Muscle of leg (tissue), 11 donors: Measurements from ENCODE around the gene GPC6. TPM values are rescaled to one million over a fixed set of nuclear protein-coding genes. Genes with fewer than 3 reads are reported as not detected.

ENCODE experiments used
- DNase-seq: peaks from one replicate; pipeline ENCODE4 v3.0.0; 2013
- H3K27ac ChIP-seq: one replicate; pipeline ENCODE4 v1.5.1; 2013; ENCODE audit warnings: mild to moderate bottlenecking, low read length, control low read depth
- H3K27me3 ChIP-seq: one replicate; pipeline ENCODE4 v1.6.1; 2013; ENCODE audit warnings: low read length; ENCODE audit not compliant: control insufficient read depth, insufficient read depth
- H3K36me3 ChIP-seq: one replicate; pipeline ENCODE4 v1.6.1; 2013; ENCODE audit warnings: low read length; ENCODE audit not compliant: control insufficient read depth, insufficient read depth
- H3K4me1 ChIP-seq: one replicate; pipeline ENCODE4 v1.6.1; 2013; ENCODE audit warnings: low read length; ENCODE audit not compliant: control insufficient read depth, insufficient read depth
- H3K4me3 ChIP-seq: one replicate; pipeline ENCODE4 v1.5.1; 2013; ENCODE audit warnings: low read length, control low read depth
- H3K9me3 ChIP-seq: replicated peaks from 2 replicates; pipeline ENCODE4 v1.6.1; 2013; ENCODE audit warnings: low read depth, low read length; ENCODE audit not compliant: control insufficient read depth
- WGBS: methylation state at CpG from one replicate; pipeline ENCODE4 v1.1.5; 2013; ENCODE audit warnings: missing lambda C conversion rate; ENCODE audit not compliant: insufficient coverage; 5-methylcytosine and 5-hydroxymethylcytosine counted together
- polyA plus RNA-seq, 8 donors: library from polyadenylated mRNA; unstranded; fragments of 120-200 nt; gene quantifications; one replicate each; pipeline versions ENCODE4 v1.2.1 to v1.2.3, GENCODE V29; 2013; ENCODE audit warnings: inconsistent platforms in 1 of 8, low replicate concordance in 1 of 8; ENCODE audit not compliant: insufficient read length in 8 of 8, insufficient read depth in 1 of 8
- total RNA-seq: library from RNA; stranded (reverse); fragments of 120-200 nt; gene quantifications from one replicate; pipeline ENCODE4 v1.2.4, GENCODE V29; 2013

The GPC6 gene
- total and polyA plus RNA-seq, 9 donors: 5.6 to 20.0 (median 9.9) TPM

DNA sequence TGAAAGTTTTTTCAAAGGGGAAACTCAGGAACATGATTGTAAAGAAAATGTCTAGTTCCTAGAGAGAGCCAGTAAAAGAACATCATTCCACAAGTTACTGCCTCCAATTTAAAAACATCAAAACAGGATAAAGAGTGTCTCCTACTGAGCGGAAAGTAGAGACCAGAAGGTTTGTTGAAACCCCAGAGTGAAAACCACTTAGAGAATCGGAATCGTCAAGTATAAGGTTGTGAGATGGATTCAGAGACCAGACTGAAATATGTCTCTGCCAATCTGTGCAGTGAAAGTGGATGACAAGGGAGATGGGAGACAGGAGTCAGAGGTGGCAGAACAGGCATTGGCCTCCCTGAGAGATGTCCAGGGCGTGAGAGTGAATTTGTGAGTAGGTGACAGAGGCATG, 133.4 kb downstream of the GPC6 start:
- 84% methylated on average over 4 of the region's 4 CpGs for WGBS
- Histone ChIP-seq H3K27ac (no peak overlapping the region), H3K36me3 (no peaks in the 10 kb centered on the region), H3K4me3 (no peak overlapping the region), H3K27me3 (no peaks in the 10 kb centered on the region), H3K4me1 (no peaks in the 10 kb centered on the region), H3K9me3 (no peaks in the 10 kb centered on the region)
- no peak for DNase-seq

DNA sequence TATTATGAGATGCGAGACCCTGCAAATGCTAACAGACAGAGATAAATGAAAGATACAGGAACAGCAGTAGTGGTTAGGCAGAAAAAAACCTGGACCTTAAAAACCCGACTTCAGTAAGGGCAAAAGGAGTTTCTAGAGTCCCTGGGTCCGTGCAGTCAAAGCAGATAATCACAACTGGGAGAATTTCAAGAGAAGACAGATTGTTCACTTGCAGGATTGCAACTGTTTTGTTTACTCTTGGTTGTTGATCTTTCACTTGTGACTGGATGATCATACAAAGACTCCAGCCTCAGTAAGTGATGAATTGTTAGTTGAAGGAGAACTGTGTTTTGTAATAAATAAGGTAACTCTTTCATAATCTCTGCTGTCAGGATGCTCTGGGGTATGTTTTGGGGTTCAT, 135.1 kb downstream of the GPC6 start:
- H3K4me3 ChIP-seq: no peak overlapping the region
- WGBS: 47% methylated on average over 2 of the region's 3 CpGs

DNA sequence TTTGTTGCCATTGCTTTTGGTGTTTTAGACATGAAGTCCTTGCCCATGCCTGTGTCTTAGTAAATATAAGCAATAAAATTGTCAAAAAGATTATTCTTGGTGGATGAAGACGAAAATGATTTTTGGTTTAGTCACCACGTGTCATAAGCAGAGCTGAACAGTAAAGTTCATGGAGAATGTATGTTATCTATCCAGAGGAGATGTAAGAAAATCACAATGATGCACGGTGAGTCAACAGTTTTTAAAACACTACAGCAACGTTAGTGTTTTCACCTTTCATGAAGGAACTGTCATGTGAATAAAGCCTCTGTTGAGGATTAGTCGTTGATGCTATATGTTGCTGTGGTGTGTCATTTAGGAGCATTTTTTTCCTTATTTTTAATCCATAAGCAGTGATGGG, 137.6 kb downstream of the GPC6 start:
- Histone ChIP-seq H3K36me3 (no peaks in the 10 kb centered on the region), H3K9me3 (no peaks in the 10 kb centered on the region), H3K27me3 (no peaks in the 10 kb centered on the region), H3K4me1 (no peaks in the 10 kb centered on the region), H3K4me3 (no peak overlapping the region), H3K27ac (no peak overlapping the region)
- DNase-seq: no peak
- WGBS: 93% methylated on average over 3 of the region's 5 CpGs

More for the DNA sequence above, 135.1 kb downstream of the GPC6 start:
- Histone ChIP-seq H3K9me3 (no peaks in the 10 kb centered on the region), H3K4me1 (no peaks in the 10 kb centered on the region), H3K36me3 (no peaks in the 10 kb centered on the region), H3K27ac (no peak overlapping the region), H3K27me3 (no peaks in the 10 kb centered on the region)
- DNase-seq: no peak

DNA sequence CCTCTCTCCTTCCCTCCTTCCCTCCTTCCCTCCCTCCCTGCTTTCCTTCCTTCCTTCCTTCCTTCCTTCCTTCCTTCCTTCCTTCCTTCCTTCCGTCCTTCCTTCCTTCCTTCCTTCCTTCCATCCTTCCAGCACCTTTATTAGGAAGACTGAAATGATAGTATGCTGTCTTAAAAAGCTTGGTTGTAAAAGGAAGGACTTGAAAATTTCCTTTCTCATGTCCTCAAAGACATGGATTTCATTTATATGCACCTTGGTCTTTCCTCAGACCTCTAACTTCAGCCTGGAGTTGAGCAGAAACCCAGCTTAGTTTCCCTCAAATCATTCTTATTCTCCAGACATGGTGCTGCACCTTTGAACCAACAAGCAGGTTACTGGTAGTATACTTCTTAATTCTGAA, 141.7 kb downstream of the GPC6 start:
- no CpG with 5 or more reads among the region's 1 CpG for WGBS

DNA sequence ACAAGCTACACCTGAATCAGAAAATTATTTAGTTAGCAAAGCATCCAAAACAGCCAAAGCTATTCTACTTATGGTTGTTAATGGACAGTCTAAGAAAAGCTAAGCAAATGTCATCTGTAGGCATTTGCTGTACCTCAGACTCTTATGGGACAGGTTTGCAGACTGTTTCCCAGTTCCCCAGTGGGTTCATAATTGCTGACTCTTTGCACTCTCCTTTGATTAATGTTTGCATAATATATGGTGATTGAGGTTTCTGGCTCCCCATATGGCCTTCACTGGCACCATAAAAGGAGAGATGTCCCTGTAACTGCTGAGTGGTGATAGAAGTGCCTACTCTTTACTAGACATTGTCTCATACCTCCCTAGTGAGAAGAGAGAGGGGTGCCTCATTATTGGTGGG, 142.1 kb downstream of the GPC6 start:
- no peak overlapping the region for H3K4me3 ChIP-seq
- H3K4me1 ChIP-seq: no peaks in the 10 kb centered on the region
- H3K27me3 ChIP-seq: no peaks in the 10 kb centered on the region
- H3K27ac ChIP-seq: no peak overlapping the region
- no peaks in the 10 kb centered on the region for H3K36me3 ChIP-seq
- DNase-seq: no peak
- H3K9me3 ChIP-seq: no peaks in the 10 kb centered on the region

More for the DNA sequence above, 141.7 kb downstream of the GPC6 start:
- DNase-seq: no peak
- Histone ChIP-seq H3K4me1 (no peaks in the 10 kb centered on the region), H3K4me3 (no peak overlapping the region), H3K27ac (no peak overlapping the region), H3K27me3 (no peaks in the 10 kb centered on the region), H3K36me3 (no peaks in the 10 kb centered on the region), H3K9me3 (no peaks in the 10 kb centered on the region)

DNA sequence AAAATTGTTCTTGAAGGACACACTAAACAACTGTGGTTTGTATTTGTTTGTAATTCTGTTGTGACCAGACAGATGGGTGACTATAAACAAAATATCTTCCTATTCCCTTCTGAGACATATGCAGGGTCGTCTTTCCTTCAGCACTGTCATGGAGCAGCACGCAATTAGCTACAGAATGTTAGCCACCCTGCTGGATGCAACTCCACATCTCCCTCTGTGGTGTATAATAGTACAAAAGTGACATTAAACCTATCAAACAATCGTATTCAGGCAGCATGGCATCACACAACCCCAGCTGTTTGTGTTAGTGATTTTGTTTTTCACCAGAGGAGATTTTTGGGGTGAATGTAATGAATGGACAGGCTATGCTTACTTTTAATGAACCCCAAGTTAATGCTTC, 146.2 kb downstream of the GPC6 start:
- no peak for DNase-seq
- H3K4me3 ChIP-seq: no peak overlapping the region
- no peaks in the 10 kb centered on the region for H3K9me3 ChIP-seq
- H3K4me1 ChIP-seq: no peaks in the 10 kb centered on the region
- no peak overlapping the region for H3K27ac ChIP-seq
- no peaks in the 10 kb centered on the region for H3K36me3 ChIP-seq
- no CpG with 5 or more reads among the region's 3 CpGs for WGBS
- H3K27me3 ChIP-seq: no peaks in the 10 kb centered on the region

DNA sequence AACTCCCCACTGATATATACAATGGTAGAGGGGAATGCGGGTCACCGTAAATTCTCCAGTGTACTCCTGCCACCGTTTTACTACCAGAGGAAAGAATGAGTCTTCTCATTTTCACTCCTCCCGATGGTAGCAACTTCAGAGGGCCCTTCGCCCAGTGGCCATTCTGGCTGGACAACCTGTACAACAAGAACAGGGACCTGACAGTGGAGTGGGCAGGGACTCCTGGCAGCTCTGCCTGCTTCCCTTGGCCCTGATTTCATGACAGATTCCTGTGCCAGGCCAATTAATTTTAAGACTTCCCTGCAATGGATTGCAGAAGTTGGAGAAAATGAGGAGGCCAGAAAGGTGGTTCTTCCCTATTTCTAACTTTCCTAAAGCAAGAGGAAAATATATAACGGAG, 148.9 kb downstream of the GPC6 start:
- H3K27me3 ChIP-seq: no peaks in the 10 kb centered on the region
- no peaks in the 10 kb centered on the region for H3K4me1 ChIP-seq
- H3K4me3 ChIP-seq: no peak overlapping the region
- no peaks in the 10 kb centered on the region for H3K36me3 ChIP-seq
- H3K9me3 ChIP-seq: no peaks in the 10 kb centered on the region
- DNase-seq: no peak
- 67% methylated on average over 1 of the region's 6 CpGs for WGBS
- H3K27ac ChIP-seq: no peak overlapping the region

DNA sequence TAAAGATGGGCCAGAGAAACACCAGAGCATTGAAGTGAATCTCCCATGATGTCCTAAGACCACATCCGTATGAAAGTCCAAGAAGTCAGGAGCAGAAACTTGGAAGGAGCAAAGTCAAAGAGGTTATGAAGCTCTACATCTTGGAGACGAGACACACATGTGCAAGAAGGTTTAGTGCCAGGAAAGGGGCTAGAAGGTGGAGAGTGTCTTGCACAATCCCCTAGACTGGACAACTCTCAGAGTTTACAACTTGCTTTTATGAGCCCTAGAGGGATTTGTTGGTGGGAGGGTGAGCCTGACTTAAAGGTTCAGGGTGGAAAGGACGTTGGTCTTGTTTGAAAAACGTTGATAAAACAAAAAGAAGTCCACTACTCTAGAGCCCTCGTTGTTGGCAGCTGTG, 150.6 kb downstream of the GPC6 start:
- Histone ChIP-seq H3K27ac (no peak overlapping the region), H3K4me1 (no peaks in the 10 kb centered on the region), H3K9me3 (no peaks in the 10 kb centered on the region), H3K4me3 (no peak overlapping the region), H3K27me3 (no peaks in the 10 kb centered on the region), H3K36me3 (no peaks in the 10 kb centered on the region)
- 69% methylated on average over 3 of the region's 5 CpGs for WGBS
- no peak for DNase-seq

DNA sequence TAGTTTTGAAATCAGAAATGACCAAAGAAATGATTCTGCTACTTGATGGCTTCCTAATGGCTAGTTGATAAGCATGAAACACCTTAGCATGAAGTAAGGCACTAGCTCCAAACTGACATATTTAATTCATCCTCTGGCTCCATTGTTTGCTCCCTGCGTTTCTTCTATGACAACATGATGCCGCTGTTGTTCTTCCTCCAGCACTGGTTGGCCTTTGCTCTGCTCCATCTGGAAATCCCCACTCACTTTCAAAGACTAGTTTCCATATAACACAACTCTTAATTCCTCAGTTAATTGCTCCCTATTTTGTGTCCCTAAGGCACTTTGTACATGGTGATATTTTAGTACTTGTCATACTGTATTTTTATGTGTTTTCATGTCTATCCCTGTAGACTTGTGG, 151.6 kb downstream of the GPC6 start:
- 86% methylated on average over 2 of the region's 2 CpGs for WGBS

DNA sequence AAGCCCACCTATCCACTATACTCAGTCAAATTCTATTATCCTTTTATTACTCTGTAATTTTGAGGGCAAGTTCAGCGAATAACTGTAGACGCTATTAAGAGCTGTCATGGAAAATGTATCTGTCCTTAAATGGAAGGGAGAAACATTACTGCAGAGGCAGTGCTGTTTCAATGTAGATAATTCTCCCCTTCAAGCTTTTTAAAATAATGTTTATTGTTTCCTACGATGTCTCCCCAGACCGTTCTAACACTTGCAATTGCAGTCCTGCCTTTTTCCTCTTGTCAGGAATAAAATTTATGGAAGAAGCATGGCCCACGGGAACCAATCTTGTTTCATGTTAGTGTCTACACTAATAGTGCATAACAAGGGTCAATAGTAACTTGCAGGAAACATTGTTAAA, 159.5 kb downstream of the GPC6 start:
- H3K4me1 ChIP-seq: no peaks in the 10 kb centered on the region
- no peak overlapping the region for H3K4me3 ChIP-seq
- no peaks in the 10 kb centered on the region for H3K27me3 ChIP-seq
- H3K27ac ChIP-seq: no peak overlapping the region
- DNase-seq: no peak
- no CpG with 5 or more reads among the region's 5 CpGs for WGBS
- H3K9me3 ChIP-seq: no peaks in the 10 kb centered on the region
- no peaks in the 10 kb centered on the region for H3K36me3 ChIP-seq

More for the DNA sequence above, 151.6 kb downstream of the GPC6 start:
- Histone ChIP-seq H3K27ac (no peak overlapping the region), H3K9me3 (no peaks in the 10 kb centered on the region), H3K4me1 (no peaks in the 10 kb centered on the region), H3K27me3 (no peaks in the 10 kb centered on the region), H3K36me3 (no peaks in the 10 kb centered on the region), H3K4me3 (no peak overlapping the region)
- DNase-seq: peak; percentile 5

DNA sequence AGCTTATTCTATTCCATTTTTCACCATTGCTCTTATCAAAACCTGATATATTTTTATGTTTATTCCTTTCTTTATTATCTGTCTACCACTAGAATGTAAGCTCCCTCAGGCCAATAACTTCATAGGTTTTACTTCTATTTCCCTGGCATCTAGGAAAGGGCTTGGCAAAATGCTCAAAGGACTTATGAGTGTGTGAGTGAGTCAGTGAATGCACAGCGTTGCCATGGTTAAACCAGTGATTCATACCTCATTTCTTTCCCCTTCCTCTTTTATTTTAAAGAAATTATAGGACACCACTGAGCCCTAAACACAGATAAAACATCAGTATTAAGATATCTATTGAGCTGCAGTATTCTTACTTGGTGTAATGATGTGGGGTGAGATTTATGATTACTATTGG, 162.1 kb downstream of the GPC6 start:
- Histone ChIP-seq H3K4me3 (no peak overlapping the region), H3K36me3 (no peaks in the 10 kb centered on the region), H3K4me1 (no peaks in the 10 kb centered on the region), H3K27ac (no peak overlapping the region), H3K9me3 (no peaks in the 10 kb centered on the region), H3K27me3 (no peaks in the 10 kb centered on the region)
- WGBS: no CpG with 5 or more reads among the region's 1 CpG
- DNase-seq: no peak
